ENCODE results near the gene RNASET2. TPM values are rescaled to one million over a fixed set of nuclear protein-coding genes. Genes with fewer than 3 reads are reported as not detected.

RNASET2 gene
- total and polyA plus RNA-seq, 4 donors, result 51.7 to 66.6 (median 58.9) TPM

DNA sequence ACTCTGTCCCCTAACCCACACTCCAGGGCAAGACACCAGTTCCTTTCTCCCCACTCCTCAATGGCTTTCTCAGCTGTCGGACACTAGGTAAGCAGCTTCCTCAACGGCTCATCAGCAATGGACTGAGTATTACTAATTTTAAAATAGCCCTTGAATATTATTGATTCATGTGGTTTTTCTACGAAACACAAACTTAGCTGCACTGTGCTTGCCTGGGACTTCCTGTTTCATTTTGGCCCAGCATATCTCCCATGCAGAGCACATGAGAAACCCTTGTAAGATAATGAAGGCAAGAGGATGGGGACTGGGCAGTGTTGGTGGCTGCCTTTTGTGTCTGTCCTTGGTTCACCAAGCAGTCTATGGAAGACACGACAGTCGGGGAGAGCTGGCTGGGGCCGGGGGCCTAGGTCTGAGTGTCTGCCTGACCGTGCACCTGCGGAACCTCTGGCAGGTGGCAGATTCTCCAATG, 48.9 kb downstream of the RNASET2 start:
- WGBS (ENCODE audit: insufficient coverage), result 91% methylated on average over 5 of the region's 8 CpGs
- Histone ChIP-seq H3K36me3 (ENCODE audit: control insufficient read depth, insufficient read depth, low read length) (no peaks in the 10 kb centered on the region), H3K9me3 (ENCODE audit: control insufficient read depth, insufficient read depth, low read length) (no peaks in the 10 kb centered on the region), H3K4me3 (ENCODE audit: low read depth, low read length) (no peak overlapping the region), H3K27ac (ENCODE audit: low read depth, low read length) (no peak overlapping the region), H3K27me3 (ENCODE audit: control insufficient read depth, insufficient read depth, low read length) (no peaks in the 10 kb centered on the region), H3K4me1 (ENCODE audit: control insufficient read depth, insufficient read depth, low read length) (peaks cover 50% of the 10 kb centered on the region)
- DNase-seq (ENCODE audit: low read depth in 4 of 6, low spot score in 6 of 6), result no peak

DNA sequence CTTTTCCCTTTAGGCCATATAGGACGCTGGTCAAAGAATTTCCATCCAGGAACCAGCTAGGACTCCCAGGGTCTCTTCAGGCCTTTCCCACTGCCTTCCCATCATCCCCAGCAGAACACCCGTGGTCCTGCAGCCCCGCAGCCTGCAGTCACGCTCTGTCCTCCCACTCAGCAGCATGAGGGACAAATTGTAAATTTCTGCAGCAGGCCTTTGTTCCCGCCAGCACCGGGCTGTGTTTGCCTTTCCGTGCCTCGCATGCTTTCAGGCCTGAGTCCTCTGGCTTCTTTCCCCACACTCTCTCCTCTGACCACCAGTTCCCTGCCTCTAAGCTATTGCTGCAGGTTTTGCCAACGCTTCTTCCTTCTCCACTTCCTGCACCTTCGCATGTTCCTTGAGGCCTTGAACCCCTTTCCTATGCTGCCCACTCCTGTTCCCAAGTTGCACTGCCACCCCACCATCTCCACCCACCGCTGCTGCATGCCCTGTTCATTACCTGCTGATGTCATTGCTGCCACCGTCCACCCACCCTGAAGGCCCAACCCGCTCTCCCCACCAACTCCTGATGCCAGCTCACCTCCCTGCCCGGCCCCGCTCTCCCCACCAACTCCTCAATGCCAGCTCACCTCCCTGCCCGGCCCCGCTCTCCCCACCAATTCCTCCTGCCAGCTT, 49.8 kb downstream of the RNASET2 start:
- no peak overlapping the region for H3K27ac ChIP-seq (ENCODE audit: low read depth, low read length)
- peaks cover 2% of the 10 kb centered on the region for H3K36me3 ChIP-seq (ENCODE audit: control insufficient read depth, insufficient read depth, low read length)
- 64% methylated on average over 17 of the region's 17 CpGs for WGBS (ENCODE audit: insufficient coverage)
- H3K4me3 ChIP-seq (ENCODE audit: low read depth, low read length), result no peak overlapping the region
- no peak for DNase-seq (ENCODE audit: low read depth in 4 of 6, low spot score in 6 of 6)
- no peaks in the 10 kb centered on the region for H3K27me3 ChIP-seq (ENCODE audit: control insufficient read depth, insufficient read depth, low read length)
- H3K9me3 ChIP-seq (ENCODE audit: control insufficient read depth, insufficient read depth, low read length), result no peaks in the 10 kb centered on the region
- H3K4me1 ChIP-seq (ENCODE audit: control insufficient read depth, insufficient read depth, low read length), result peaks cover 53% of the 10 kb centered on the region

DNA sequence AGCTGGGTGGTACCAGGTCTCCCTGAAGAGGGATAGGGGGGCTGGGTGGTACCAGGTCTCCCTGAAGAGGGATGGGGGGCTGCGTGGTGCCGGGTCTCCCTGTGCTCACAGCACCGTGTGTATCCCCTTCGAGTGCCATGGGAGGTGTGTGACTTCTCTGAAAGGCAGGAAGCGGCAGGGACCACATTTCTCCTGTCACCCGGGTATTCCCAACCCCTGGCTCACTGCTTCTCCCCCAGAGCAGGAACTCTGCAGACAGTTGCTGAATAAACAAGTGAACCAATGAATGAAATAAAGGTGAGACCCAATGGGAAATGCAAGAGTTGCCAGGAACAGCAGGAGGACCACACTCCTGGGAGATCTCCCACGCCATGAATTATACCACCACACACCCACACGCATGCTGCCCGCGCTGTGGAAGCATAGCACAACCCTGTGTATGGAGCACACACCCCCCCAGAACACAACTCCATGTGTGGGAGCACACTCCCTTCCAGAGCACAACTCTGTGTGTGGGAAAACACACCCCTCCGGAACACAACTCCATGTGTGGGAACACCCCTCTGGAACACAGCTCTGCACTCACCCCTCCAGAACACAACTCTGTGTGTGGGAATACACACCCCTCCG, 50.7 kb downstream of the RNASET2 start:
- no peak for DNase-seq (ENCODE audit: low read depth in 4 of 6, low spot score in 6 of 6)
- Histone ChIP-seq H3K9me3 (ENCODE audit: control insufficient read depth, insufficient read depth, low read length) (no peaks in the 10 kb centered on the region), H3K27ac (ENCODE audit: low read depth, low read length) (no peak overlapping the region), H3K4me3 (ENCODE audit: low read depth, low read length) (no peak overlapping the region), H3K4me1 (ENCODE audit: control insufficient read depth, insufficient read depth, low read length) (peaks cover 53% of the 10 kb centered on the region), H3K27me3 (ENCODE audit: control insufficient read depth, insufficient read depth, low read length) (no peaks in the 10 kb centered on the region), H3K36me3 (ENCODE audit: control insufficient read depth, insufficient read depth, low read length) (peaks cover 3% of the 10 kb centered on the region)
- WGBS (ENCODE audit: insufficient coverage), result 83% methylated on average over 6 of the region's 12 CpGs

DNA sequence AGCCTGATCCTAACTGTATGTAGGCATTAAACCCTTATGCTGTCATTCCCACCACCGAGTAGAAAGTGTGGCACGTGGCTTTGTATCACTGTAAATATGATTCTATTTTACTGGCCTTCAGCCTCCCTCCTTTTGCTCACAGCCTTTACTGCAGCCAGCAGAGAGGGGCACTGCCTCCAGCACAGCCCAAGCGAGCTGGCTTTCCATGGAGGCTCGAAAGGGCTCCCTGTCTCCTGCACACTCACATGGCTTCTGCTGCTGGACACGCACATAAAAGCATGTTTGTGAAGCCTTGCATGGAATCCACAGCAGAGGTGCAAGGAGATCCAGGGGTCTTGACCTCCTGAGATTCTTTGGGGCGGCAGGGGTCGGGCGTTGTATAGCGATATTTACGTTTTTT, 51.3 kb downstream of the RNASET2 start:
- Histone ChIP-seq H3K4me3 (ENCODE audit: low read depth, low read length) (no peak overlapping the region), H3K27me3 (ENCODE audit: control insufficient read depth, insufficient read depth, low read length) (no peaks in the 10 kb centered on the region), H3K9me3 (ENCODE audit: control insufficient read depth, insufficient read depth, low read length) (no peaks in the 10 kb centered on the region), H3K27ac (ENCODE audit: low read depth, low read length) (no peak overlapping the region), H3K36me3 (ENCODE audit: control insufficient read depth, insufficient read depth, low read length) (peaks cover 3% of the 10 kb centered on the region), H3K4me1 (ENCODE audit: control insufficient read depth, insufficient read depth, low read length) (peaks cover 53% of the 10 kb centered on the region)
- no peak for DNase-seq (ENCODE audit: low read depth in 4 of 6, low spot score in 6 of 6)
- WGBS (ENCODE audit: insufficient coverage), result 73% methylated on average over 8 of the region's 10 CpGs

DNA sequence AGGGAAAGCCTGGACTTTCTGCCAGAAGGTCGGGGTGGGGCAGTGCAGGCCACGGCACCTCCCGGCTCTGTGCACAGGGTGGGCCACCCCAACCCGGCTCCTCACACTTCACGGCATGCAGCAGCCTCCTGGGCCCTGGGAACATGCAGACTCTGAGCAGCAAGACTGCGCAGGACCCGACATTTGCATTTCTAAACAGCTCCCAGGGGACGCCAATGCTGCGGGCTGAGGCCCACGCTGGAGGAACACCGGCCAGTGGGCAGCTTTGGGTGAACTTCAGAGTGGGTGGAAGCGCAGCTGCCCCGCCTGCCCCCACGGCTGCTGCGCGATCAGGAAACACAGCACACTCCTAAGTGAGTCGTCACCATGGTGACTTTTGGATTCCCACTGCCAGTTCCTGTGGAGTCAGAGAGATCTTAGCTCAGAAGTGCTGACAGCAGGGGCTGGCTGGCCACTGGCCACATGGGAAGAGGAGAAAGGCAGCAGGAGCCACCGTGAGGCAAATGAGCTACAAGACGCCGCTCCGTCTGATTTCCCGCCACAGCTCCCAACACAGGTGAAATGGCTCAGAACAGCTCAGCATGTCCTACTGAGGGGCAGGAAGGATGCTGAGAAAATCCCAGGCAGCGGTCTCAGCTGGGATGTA, 52.1 kb downstream of the RNASET2 start:
- H3K4me3 ChIP-seq (ENCODE audit: low read depth, low read length), result peak overlapping the region; percentile 2

DNA sequence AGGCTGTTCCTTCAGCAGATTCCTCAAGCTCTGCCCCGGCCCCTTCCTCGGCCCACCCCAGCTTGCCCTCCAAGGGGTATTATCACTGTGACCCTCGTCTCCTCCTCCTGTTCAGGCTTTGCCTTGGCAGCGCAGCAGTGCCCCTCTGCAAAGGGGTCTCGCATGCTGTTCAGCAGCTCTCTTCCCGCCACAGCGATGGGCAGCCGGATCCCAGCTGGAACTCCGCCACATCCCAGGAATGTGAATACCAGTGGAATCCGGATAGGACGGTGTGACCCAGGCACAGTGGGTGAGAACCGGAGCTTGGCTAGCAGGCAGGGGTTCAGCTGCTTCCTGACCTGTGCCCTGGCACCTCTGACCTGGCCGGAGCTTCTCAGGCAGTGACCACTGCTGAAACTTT, 52.9 kb downstream of the RNASET2 start:
- Histone ChIP-seq H3K9me3 (ENCODE audit: control insufficient read depth, insufficient read depth, low read length) (no peaks in the 10 kb centered on the region), H3K36me3 (ENCODE audit: control insufficient read depth, insufficient read depth, low read length) (peaks cover 3% of the 10 kb centered on the region), H3K27ac (ENCODE audit: low read depth, low read length) (no peak overlapping the region), H3K4me3 (ENCODE audit: low read depth, low read length) (no peak overlapping the region), H3K27me3 (ENCODE audit: control insufficient read depth, insufficient read depth, low read length) (no peaks in the 10 kb centered on the region), H3K4me1 (ENCODE audit: control insufficient read depth, insufficient read depth, low read length) (peaks cover 51% of the 10 kb centered on the region)
- WGBS (ENCODE audit: insufficient coverage), result 61% methylated on average over 13 of the region's 13 CpGs
- no peak for DNase-seq (ENCODE audit: low read depth in 4 of 6, low spot score in 6 of 6)

More for the DNA sequence above, 52.1 kb downstream of the RNASET2 start:
- no peaks in the 10 kb centered on the region for H3K9me3 ChIP-seq (ENCODE audit: control insufficient read depth, insufficient read depth, low read length)
- 4% methylated on average over 20 of the region's 23 CpGs for WGBS (ENCODE audit: insufficient coverage)
- H3K36me3 ChIP-seq (ENCODE audit: control insufficient read depth, insufficient read depth, low read length), result peaks cover 3% of the 10 kb centered on the region
- H3K27ac ChIP-seq (ENCODE audit: low read depth, low read length), result no peak overlapping the region
- H3K27me3 ChIP-seq (ENCODE audit: control insufficient read depth, insufficient read depth, low read length), result no peaks in the 10 kb centered on the region
- DNase-seq (ENCODE audit: low read depth in 4 of 6, low spot score in 6 of 6), result peak in 5 of 6 donors; percentile 50 to 92 (median 64)
- H3K4me1 ChIP-seq (ENCODE audit: control insufficient read depth, insufficient read depth, low read length), result peaks cover 53% of the 10 kb centered on the region

DNA sequence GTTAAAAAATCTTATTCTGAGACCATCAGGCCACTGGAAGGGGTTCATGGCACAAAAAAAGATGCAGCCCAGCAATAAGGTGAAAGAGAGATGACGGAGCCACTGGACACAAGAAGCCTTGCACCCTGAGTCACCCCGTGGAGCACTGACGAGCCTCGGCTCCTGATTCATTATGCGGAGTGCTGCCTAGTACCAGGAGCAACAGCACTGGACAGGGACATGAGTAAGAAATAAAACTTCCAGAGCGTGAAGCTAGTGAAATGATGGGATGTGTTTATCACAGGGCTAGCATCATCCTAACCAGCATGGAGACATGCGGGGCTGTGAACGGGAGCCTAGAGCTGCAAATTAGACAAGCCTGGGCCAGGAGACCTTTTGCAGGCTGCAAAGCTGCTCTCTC, 53.3 kb downstream of the RNASET2 start:
- H3K27me3 ChIP-seq (ENCODE audit: control insufficient read depth, insufficient read depth, low read length), result no peaks in the 10 kb centered on the region
- DNase-seq (ENCODE audit: low read depth in 4 of 6, low spot score in 6 of 6), result peak in 1 of 6 donors; percentile 40
- WGBS (ENCODE audit: insufficient coverage), result 81% methylated on average over 7 of the region's 8 CpGs
- H3K36me3 ChIP-seq (ENCODE audit: control insufficient read depth, insufficient read depth, low read length), result peaks cover 3% of the 10 kb centered on the region
- H3K4me1 ChIP-seq (ENCODE audit: control insufficient read depth, insufficient read depth, low read length), result peaks cover 46% of the 10 kb centered on the region
- no peaks in the 10 kb centered on the region for H3K9me3 ChIP-seq (ENCODE audit: control insufficient read depth, insufficient read depth, low read length)
- no peak overlapping the region for H3K27ac ChIP-seq (ENCODE audit: low read depth, low read length)
- no peak overlapping the region for H3K4me3 ChIP-seq (ENCODE audit: low read depth, low read length)

DNA sequence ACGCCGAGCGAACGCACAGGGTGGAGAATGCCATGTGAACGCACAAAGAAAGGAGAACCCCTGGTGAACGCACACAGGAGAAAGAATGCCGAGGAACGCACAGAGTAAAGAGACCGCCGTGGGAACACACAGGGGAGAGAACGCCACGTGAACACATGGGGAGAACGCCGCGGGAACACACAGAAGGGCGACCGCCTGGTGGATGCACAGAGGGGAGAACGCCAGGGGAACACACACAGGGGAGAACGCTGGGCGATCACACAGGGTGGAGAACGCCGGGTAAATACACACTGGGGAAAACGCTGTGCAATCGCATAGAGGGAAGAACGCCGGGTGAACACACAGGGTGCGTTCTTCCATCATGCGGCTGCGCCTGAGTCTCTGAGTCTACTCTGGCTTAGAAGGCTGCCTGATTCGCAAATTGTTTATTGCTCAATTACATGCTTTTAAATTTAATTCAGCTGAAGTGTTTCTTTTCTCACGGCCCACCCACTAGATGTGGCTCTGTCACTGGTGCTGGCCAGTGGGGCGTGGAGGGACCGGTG, 54.1 kb downstream of the RNASET2 start:
- Histone ChIP-seq H3K4me3 (ENCODE audit: low read depth, low read length) (no peak overlapping the region), H3K4me1 (ENCODE audit: control insufficient read depth, insufficient read depth, low read length) (peaks cover 43% of the 10 kb centered on the region), H3K9me3 (ENCODE audit: control insufficient read depth, insufficient read depth, low read length) (no peaks in the 10 kb centered on the region), H3K27ac (ENCODE audit: low read depth, low read length) (no peak overlapping the region), H3K36me3 (ENCODE audit: control insufficient read depth, insufficient read depth, low read length) (peaks cover 3% of the 10 kb centered on the region), H3K27me3 (ENCODE audit: control insufficient read depth, insufficient read depth, low read length) (no peaks in the 10 kb centered on the region)
- DNase-seq (ENCODE audit: low read depth in 4 of 6, low spot score in 6 of 6), result peak in 1 of 6 donors; percentile 50
- 78% methylated on average over 32 of the region's 33 CpGs for WGBS (ENCODE audit: insufficient coverage)

DNA sequence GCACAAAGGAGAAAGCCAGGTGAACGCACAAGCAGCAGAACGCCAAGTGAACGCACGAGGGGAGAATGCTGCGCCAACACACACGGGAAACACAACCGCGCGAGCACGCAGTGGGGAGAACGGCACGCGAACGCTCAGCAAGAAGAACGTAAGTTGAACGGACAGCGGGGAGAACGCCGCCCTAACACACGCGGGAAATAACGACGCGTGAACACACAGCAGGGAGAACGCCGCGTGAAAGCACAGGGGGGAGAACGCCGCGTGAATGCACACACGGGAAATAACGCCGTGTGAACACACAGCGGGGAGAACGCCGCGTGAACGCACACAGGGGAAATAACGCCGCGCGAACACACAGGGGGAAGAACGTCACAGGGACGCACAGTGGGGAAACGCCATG, 54.7 kb downstream of the RNASET2 start:
- no peak for DNase-seq (ENCODE audit: low read depth in 4 of 6, low spot score in 6 of 6)
- WGBS (ENCODE audit: insufficient coverage), result 95% methylated on average over 45 of the region's 45 CpGs

More for the DNA sequence above, 54.7 kb downstream of the RNASET2 start:
- Histone ChIP-seq H3K9me3 (ENCODE audit: control insufficient read depth, insufficient read depth, low read length) (no peaks in the 10 kb centered on the region), H3K4me3 (ENCODE audit: low read depth, low read length) (no peak overlapping the region), H3K27ac (ENCODE audit: low read depth, low read length) (no peak overlapping the region), H3K4me1 (ENCODE audit: control insufficient read depth, insufficient read depth, low read length) (peaks cover 39% of the 10 kb centered on the region), H3K27me3 (ENCODE audit: control insufficient read depth, insufficient read depth, low read length) (no peaks in the 10 kb centered on the region), H3K36me3 (ENCODE audit: control insufficient read depth, insufficient read depth, low read length) (peaks cover 3% of the 10 kb centered on the region)
